Stomach smooth muscle (tissue), 2 donors: ENCODE measurements around the gene CDK17.
A peak's percentile ranks its signal among the peaks of the same experiment; 100 is the strongest.

Experiments used
- H3K27ac ChIP-seq: one replicate; pipeline ENCODE4 v1.7.0; 2013; ENCODE audit warnings: mild to moderate bottlenecking, low read length, inconsistent platforms
- H3K27me3 ChIP-seq, 2 donors: one replicate each; pipeline ENCODE4 v1.7.0; 2013; ENCODE audit warnings: low read length in 2 of 2; ENCODE audit not compliant: insufficient read depth in 2 of 2, control insufficient read depth in 1 of 2
- H3K36me3 ChIP-seq, 2 donors: one replicate each; pipeline ENCODE4 v1.7.0; 2013; ENCODE audit warnings: low read length in 2 of 2; ENCODE audit not compliant: control insufficient read depth in 2 of 2, insufficient read depth in 2 of 2
- H3K4me1 ChIP-seq: one replicate; pipeline ENCODE4 v1.7.0; 2013; ENCODE audit warnings: low read length; ENCODE audit not compliant: control insufficient read depth, insufficient read depth
- H3K4me3 ChIP-seq, 2 donors: one replicate each; pipeline ENCODE4 v1.7.0; 2013; ENCODE audit warnings: low read length in 2 of 2
- H3K9ac ChIP-seq, 2 donors: one replicate each; pipeline ENCODE4 v1.7.0; 2013; ENCODE audit warnings: low read length in 2 of 2, mild to moderate bottlenecking in 1 of 2
- H3K9me3 ChIP-seq, 2 donors: one replicate each; pipeline ENCODE4 v1.7.0; 2013; ENCODE audit warnings: low read length in 2 of 2; ENCODE audit not compliant: control insufficient read depth in 2 of 2
- donor health status: healthy.
- donor health status: Pancreatic carcinoma.

CDK17 gene

DNA sequence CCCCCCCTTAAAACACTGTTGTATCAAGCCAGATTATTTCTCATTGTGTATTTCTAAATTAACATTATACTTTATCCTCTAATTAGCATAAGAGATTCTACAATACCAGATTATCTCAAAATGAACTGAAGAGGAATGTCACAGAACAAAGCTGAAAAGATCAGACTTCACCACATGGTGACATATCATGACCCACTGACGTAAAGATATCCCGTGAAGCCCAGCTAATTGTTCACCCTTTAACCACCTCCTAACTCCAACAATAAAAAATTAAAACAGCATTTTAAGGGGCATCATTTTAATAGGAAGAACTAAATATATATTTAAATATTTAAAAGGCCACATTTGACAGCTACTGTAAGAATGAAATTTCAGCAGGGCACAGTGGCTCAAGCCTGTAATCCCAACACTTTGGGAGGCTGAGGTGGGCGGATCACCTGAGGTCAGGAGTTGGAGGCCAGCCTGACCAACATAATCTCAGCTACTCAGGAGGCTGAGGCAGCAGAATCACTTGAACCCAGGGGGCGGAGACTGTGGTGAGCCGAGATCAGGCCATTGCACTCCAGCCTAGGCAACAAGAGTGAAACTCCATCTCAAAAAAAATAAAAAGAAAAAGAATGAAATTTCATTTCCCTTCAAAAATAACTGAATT is 29.0 kb downstream of the CDK17 start:
- Histone ChIP-seq H3K27me3 (no peaks in the 10 kb centered on the region), H3K4me1 (peaks cover 6% of the 10 kb centered on the region), H3K27ac (no peak overlapping the region), H3K9ac (no peak overlapping the region), H3K9me3 (no peaks in the 10 kb centered on the region), H3K36me3 (no peaks in the 10 kb centered on the region), H3K4me3 (no peak overlapping the region)

DNA sequence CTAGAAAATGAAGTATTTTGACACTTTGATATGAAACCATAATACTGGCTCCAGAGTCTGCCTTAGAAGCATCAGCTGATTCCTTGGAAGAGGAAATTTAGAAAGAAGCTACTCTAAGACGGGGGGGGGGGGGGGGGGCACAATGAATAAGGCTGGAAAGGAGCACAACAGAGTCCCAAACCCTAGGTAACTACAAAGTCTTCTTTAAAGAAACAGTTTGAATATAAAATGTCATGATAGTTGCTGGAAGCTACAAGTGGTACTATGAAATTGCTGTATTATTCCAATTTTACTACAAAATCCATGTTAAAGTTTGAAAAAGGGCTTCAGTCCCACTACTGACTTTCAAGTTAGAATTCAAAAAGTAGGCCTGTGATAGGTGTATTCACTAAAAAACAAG is 31.6 kb downstream of the CDK17 start:
- Histone ChIP-seq H3K9me3 (no peaks in the 10 kb centered on the region), H3K27me3 (no peaks in the 10 kb centered on the region), H3K4me3 (no peak overlapping the region), H3K4me1 (peaks cover 4% of the 10 kb centered on the region), H3K9ac (no peak overlapping the region), H3K27ac (no peak overlapping the region), H3K36me3 (no peaks in the 10 kb centered on the region)

DNA sequence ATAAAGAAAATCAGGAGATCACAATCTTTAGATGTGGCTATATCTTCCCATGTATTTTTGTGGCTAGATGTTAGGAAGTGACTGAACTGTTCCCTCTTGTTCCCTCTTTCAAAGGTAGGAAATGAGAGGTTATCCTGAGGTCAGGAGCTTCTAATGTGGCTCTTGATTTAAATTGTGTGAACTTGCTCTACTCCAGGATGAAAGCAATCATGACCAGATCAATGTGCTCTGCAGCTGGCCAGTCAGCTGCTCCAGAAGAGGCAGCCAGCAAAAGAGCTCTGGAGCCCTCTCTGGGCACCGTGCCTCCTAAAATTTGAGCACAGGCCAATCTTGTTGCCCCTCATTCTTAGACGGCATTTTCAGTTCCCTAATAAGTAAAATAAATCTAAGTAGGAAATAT is 32.0 kb downstream of the CDK17 start:
- no peaks in the 10 kb centered on the region for H3K9me3 ChIP-seq
- H3K27me3 ChIP-seq, result no peaks in the 10 kb centered on the region
- no peak overlapping the region for H3K27ac ChIP-seq
- H3K4me3 ChIP-seq, result peak overlapping the region in 1 of 2 donors; percentile 17
- no peaks in the 10 kb centered on the region for H3K36me3 ChIP-seq
- no peak overlapping the region for H3K9ac ChIP-seq
- peaks cover 4% of the 10 kb centered on the region for H3K4me1 ChIP-seq

DNA sequence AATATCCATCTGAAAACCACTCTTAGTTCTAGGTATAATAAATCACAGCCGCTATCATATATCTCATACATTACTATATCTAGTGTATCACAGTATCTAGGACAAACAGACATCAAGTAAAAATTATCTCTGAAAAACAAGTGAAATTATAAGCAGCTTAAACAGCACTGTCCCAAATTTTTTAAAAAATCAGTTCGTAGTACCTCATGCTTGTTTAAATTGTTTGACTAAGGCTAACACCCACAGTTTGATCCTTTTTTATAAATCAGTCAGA is 33.9 kb downstream of the CDK17 start:
- H3K27ac ChIP-seq, result no peak overlapping the region
- H3K4me3 ChIP-seq, result no peak overlapping the region
- no peak overlapping the region for H3K9ac ChIP-seq
- H3K27me3 ChIP-seq, result no peaks in the 10 kb centered on the region
- no peaks in the 10 kb centered on the region for H3K36me3 ChIP-seq
- H3K4me1 ChIP-seq, result peaks cover 4% of the 10 kb centered on the region
- H3K9me3 ChIP-seq, result no peaks in the 10 kb centered on the region

DNA sequence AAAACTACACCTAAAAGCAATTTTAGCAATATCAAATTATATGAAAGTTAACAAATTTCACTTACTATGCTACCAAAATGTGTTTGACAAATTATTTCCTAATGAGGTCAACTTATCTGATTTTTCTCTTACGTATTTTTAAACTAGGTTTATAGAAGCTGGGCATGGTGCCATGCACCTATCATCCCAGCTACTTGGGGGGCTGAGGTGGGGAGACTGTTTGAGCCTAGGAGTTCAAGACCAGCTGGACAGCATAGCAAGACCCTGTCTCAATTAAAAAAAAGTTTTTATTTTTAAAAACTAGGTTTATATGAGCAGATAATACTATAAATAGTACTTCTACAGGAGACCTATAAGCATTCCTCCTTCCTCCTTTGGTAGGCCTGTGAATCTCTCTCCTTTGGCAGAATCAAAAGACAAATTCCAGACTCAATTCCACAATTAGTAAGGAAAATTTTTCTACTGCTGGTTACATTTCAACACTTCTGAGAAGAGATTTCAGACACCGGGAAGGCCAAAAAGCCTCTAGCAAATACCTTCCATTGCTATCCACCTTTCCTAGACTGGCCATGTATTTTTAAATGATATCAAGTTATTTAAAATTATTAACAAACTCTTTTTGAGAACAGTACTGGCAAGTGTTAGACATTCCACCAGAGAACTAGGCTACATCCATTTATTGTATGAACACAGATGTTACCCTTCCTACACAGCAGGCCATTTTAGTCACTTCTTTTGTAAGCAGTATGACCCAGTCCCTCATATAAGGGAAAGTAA is 34.4 kb downstream of the CDK17 start:
- Histone ChIP-seq H3K9ac (no peak overlapping the region), H3K4me1 (peaks cover 4% of the 10 kb centered on the region), H3K4me3 (no peak overlapping the region), H3K27me3 (no peaks in the 10 kb centered on the region), H3K27ac (peak overlapping the region; percentile 6), H3K36me3 (no peaks in the 10 kb centered on the region), H3K9me3 (no peaks in the 10 kb centered on the region)

DNA sequence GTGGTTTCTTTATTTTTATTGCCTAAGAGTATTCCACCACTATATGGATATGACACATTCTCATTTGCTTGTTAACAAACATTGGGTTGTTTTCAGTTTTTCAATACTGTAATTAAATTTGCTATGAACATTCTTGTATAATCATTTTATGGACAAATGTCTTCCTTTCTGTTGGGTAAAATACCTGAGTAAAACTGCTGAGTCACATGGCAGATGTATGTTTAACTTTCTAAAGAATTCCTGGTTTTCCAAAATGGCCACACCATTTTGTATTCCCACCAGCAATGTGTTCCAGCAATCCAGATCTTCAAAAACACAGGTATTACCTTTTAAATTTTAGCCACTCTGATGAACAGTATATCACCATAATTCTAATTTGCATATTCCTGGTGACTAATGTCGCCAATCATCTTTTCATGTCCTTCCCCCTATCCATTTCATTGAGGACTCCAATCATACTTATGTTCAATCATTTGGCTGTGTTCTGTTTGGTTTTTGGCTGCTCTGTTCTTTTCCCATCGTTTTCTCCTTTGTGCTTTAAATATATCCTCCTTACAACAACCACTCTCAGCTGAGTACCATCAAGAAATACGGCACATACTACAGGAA is 36.0 kb downstream of the CDK17 start:
- peaks cover 4% of the 10 kb centered on the region for H3K4me1 ChIP-seq
- H3K9ac ChIP-seq, result no peak overlapping the region
- no peaks in the 10 kb centered on the region for H3K9me3 ChIP-seq
- no peak overlapping the region for H3K27ac ChIP-seq
- no peaks in the 10 kb centered on the region for H3K36me3 ChIP-seq
- H3K27me3 ChIP-seq, result no peaks in the 10 kb centered on the region
- no peak overlapping the region for H3K4me3 ChIP-seq

DNA sequence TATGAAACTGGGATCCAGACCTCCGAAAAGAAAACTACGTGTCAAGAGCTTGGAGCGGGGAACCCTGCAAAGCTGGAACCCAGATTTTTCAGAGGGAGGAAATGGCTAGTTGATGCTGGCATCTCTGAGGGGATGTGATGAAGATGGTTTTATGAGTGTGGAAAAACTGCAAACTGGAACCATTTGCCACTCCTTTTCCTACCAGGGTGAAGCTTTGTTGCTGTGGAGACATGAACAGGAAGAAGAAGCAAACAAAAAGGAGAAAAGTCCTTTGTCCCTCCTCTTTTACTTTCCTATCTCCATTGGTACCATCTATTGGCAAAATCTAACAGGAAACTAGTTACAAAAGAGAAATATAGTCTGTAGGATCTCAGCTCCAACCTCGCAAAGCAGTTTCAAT is 39.2 kb downstream of the CDK17 start:
- H3K4me3 ChIP-seq, result no peak overlapping the region
- no peak overlapping the region for H3K27ac ChIP-seq
- H3K9me3 ChIP-seq, result no peaks in the 10 kb centered on the region
- H3K9ac ChIP-seq, result no peak overlapping the region
- H3K27me3 ChIP-seq, result no peaks in the 10 kb centered on the region
- peaks cover 4% of the 10 kb centered on the region for H3K4me1 ChIP-seq
- no peaks in the 10 kb centered on the region for H3K36me3 ChIP-seq

DNA sequence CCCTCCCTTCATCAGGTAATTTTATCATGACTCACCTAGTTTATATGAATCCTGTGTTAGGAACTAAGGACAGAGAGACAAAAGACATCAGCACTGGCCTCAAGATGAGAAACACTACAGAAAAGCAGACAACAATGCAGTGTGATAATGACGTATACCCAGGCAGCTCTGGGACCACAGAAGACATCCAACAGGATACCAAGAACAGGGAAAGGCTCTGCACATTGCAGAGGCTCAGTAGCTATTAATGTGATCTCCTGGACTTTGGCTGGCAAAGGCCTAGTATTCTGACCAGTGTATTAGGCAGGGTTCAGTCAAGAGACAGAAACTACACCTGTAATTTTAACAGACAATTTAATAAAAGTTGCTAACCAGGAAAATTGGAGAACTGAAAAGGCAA is 39.7 kb downstream of the CDK17 start:
- Histone ChIP-seq H3K9ac (no peak overlapping the region), H3K36me3 (no peaks in the 10 kb centered on the region), H3K27me3 (no peaks in the 10 kb centered on the region), H3K9me3 (no peaks in the 10 kb centered on the region), H3K4me3 (no peak overlapping the region), H3K27ac (no peak overlapping the region), H3K4me1 (peaks cover 2% of the 10 kb centered on the region)

DNA sequence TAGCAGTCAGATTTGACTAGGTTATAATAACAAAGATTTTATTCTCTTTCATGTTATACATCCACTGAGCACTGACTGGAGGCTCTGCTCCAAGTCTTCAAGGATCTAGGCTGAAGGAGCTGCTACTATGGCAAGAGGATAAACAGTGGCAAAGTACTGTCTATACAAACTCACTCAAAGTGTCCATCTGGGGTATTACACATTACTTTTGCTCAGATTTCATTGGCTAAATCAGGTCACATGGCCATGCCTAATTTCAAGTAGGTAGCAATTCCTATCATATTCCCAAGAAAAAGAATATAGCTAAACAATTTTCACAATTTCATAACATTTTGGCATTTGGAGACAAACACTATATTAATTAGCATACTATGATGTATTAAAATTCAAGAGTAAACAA is 40.9 kb downstream of the CDK17 start:
- Histone ChIP-seq H3K4me1 (no peaks in the 10 kb centered on the region), H3K27ac (no peak overlapping the region)

DNA sequence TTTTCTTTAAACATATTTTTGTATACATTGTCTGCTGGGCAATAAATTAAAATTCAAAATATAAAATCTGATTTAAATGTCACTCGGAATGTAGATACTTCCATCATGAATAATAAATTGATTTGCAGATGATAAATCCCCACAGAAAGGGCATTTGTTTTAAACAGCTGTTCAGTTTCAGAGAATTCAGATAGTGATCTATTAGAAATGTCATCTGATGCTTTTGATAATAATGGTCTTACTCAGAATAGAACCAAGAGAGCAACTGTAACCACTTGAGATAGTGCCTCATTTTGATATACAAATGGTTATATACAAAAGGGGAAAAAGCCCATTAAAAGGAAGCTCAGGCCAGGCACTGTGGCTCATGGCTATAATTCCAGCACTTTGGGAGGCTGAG is 43.4 kb downstream of the CDK17 start:
- H3K9ac ChIP-seq, result no peak overlapping the region
- no peaks in the 10 kb centered on the region for H3K27me3 ChIP-seq
- H3K4me3 ChIP-seq, result no peak overlapping the region
- H3K27ac ChIP-seq, result no peak overlapping the region
- no peaks in the 10 kb centered on the region for H3K36me3 ChIP-seq
- peaks cover 8% of the 10 kb centered on the region for H3K4me1 ChIP-seq
- no peaks in the 10 kb centered on the region for H3K9me3 ChIP-seq

More for the DNA sequence above, 40.9 kb downstream of the CDK17 start:
- Histone ChIP-seq H3K9ac (no peak overlapping the region), H3K4me3 (no peak overlapping the region), H3K9me3 (no peaks in the 10 kb centered on the region), H3K27me3 (no peaks in the 10 kb centered on the region), H3K36me3 (no peaks in the 10 kb centered on the region)
